GM12878 (cell line): ENCODE data around the gene SRBD1. TPM values are rescaled to one million over a fixed set of nuclear protein-coding genes. Genes with fewer than 3 reads are reported as not detected.

Experiments used
- ATAC-seq: fragments of 200-7000 bp; cut with Tn5 transposase; 3 replicates; pipeline ENCODE4 v1.9.1; 2020; ENCODE audit warnings: mild to moderate bottlenecking, moderate library complexity
- BruUV-seq: library from RNA; stranded (reverse); fragments of 400-500 nt; replicated peaks from 2 replicates; lab custom pipeline; 2021; lab: Mats Ljungman, UMichigan
- CTCF ChIA-PET: fragments of 300-600 bp; sonication (Branson Sonifier 250); formaldehyde crosslinking; extraction: SDS; loops from one replicate; lab custom pipeline; 2021; ENCODE audit warnings: inconsistent platforms; lab: Yijun Ruan, JAX
- POLR2A ChIA-PET: fragments of 350-600 bp; formaldehyde crosslinking; extraction: SDS; loops from one replicate; lab custom pipeline; 2021; ENCODE audit warnings: inconsistent platforms; lab: Charles Lee
- RAD21 ChIA-PET: fragments of 300-600 bp; sonication (Branson Sonifier 250); formaldehyde crosslinking; loops from one replicate; lab custom pipeline; 2023; ENCODE audit warnings: antibody characterized with exemption; ENCODE audit not compliant: unreplicated experiment; lab: Charles Lee
- SMC1A ChIA-PET: fragments of 300-600 bp; sonication (Branson Sonifier 250); formaldehyde crosslinking; loops from one replicate; lab custom pipeline; 2023; ENCODE audit not compliant: unreplicated experiment, uncharacterized antibody; lab: Charles Lee
- DNase-seq: peaks from one replicate; pipeline ENCODE4 v3.0.0-alpha.2; 2011; ENCODE audit warnings: low read depth, low spot score
- FAIRE-seq: peaks from 3 replicates; lab custom pipeline; 2011; peaks lifted over from hg19 to GRCh38; lab: Jason Lieb, UNC
- H2AFZ ChIP-seq: 2 replicates; pipeline ENCODE4 v1.6.0; 2011; ENCODE audit warnings: low read depth, low read length, control low read depth; ENCODE audit not compliant: control insufficient read depth
- H3K27ac ChIP-seq: 2 replicates; pipeline ENCODE4 v1.5.1; 2011; ENCODE audit warnings: control low read depth; ENCODE audit not compliant: control insufficient read depth, insufficient read depth
- H3K27me3 ChIP-seq, 2 experiments: replicated peaks in 1 of 2; 2 replicates each; pipeline versions ENCODE4 v1.6.0 to v1.6.1; 2011; ENCODE audit warnings: low read length in 1 of 2; ENCODE audit not compliant: control insufficient read depth in 2 of 2, insufficient read depth in 2 of 2
- H3K36me3 ChIP-seq, 2 experiments: 2 replicates each; pipeline ENCODE4 v1.5.1; 2011; ENCODE audit warnings: low read length in 1 of 2; ENCODE audit not compliant: control insufficient read depth in 2 of 2, insufficient read depth in 2 of 2
- H3K4me1 ChIP-seq: 2 replicates; pipeline ENCODE4 v1.6.1; 2011; ENCODE audit warnings: mild to moderate bottlenecking, low read length, moderate library complexity, mixed read lengths; ENCODE audit not compliant: control insufficient read depth, insufficient read depth
- H3K4me2 ChIP-seq: 2 replicates; pipeline ENCODE4 v1.6.0; 2011; ENCODE audit warnings: control low read depth; ENCODE audit not compliant: control insufficient read depth, insufficient read depth
- H3K4me3 ChIP-seq: fragments of 200-600 bp; sonication (generic); 2 replicates; pipeline ENCODE4 v1.5.1; 2016
- H3K79me2 ChIP-seq: 2 replicates; pipeline ENCODE4 v1.6.0; 2011; ENCODE audit warnings: low read length; ENCODE audit not compliant: control insufficient read depth, insufficient read depth
- H3K9ac ChIP-seq: 2 replicates; pipeline ENCODE4 v1.8.0; 2011; ENCODE audit warnings: low read length, control low read depth, mixed read lengths; ENCODE audit not compliant: control insufficient read depth, insufficient read depth
- H3K9me3 ChIP-seq: replicated peaks from 3 replicates; pipeline ENCODE4 v1.5.1; 2011; ENCODE audit warnings: mild to moderate bottlenecking, low read length; ENCODE audit not compliant: control insufficient read depth, insufficient read depth
- H4K20me1 ChIP-seq: 2 replicates; pipeline ENCODE4 v1.6.0; 2011; ENCODE audit not compliant: control insufficient read depth, insufficient read depth
- BHLHE40 ChIP-seq, 2 experiments: fragments of 450-650 bp in 1 of 2; IDR thresholded peaks; 2 replicates each; pipeline ENCODE4 v1.6.1; 2011 to 2017; ENCODE audit warnings: low read depth in 2 of 2, borderline replicate concordance in 1 of 2, improper control_type of control experiment in 1 of 2, low read length in 1 of 2, mild to moderate bottlenecking in 1 of 2
- CHD1 ChIP-seq: IDR thresholded peaks from 2 replicates; pipeline ENCODE4 v1.6.1; 2012; ENCODE audit warnings: low read depth, low read length, improper control_type of control experiment
- EZH2 ChIP-seq: IDR thresholded peaks from 2 replicates; pipeline ENCODE4 v1.6.1; 2012; ENCODE audit warnings: low read depth, mild to moderate bottlenecking, control low read depth, inconsistent platforms, low read length, borderline replicate concordance; ENCODE audit not compliant: control insufficient read depth
- HCFC1 ChIP-seq: fragments of 150-350 bp; IDR thresholded peaks from 2 replicates; pipeline ENCODE4 v1.6.1; 2014; ENCODE audit warnings: low read length
- HDAC6 ChIP-seq: fragments of 200-600 bp; sonication (generic); IDR thresholded peaks from one replicate; pipeline ENCODE4 v1.8.0; 2017; ENCODE audit warnings: antibody characterized with exemption; ENCODE audit not compliant: unreplicated experiment
- LARP7 ChIP-seq: fragments of 450-650 bp; IDR thresholded peaks from 2 replicates; pipeline ENCODE4 v1.6.1; 2017; ENCODE audit warnings: mild to moderate bottlenecking
- NFXL1 ChIP-seq: fragments of 450-650 bp; IDR thresholded peaks from 2 replicates; pipeline ENCODE4 v1.6.1; 2017; ENCODE audit warnings: antibody characterized with exemption, mild to moderate bottlenecking, borderline replicate concordance
- NFYB ChIP-seq: IDR thresholded peaks from 2 replicates; pipeline ENCODE4 v1.6.1; 2011; ENCODE audit warnings: low read depth, mild to moderate bottlenecking, low read length, improper control_type of control experiment, moderate library complexity; ENCODE audit not compliant: insufficient read depth
- RBBP5 ChIP-seq: fragments of 200-600 bp; sonication (generic); conservative IDR thresholded peaks from 2 replicates; pipeline ENCODE4 v1.6.1; 2016
- RELB ChIP-seq: fragments of 450-650 bp; IDR thresholded peaks from 2 replicates; pipeline ENCODE4 v1.6.1; 2017; ENCODE audit warnings: low read depth, mild to moderate bottlenecking, moderate library complexity
- SIX5 ChIP-seq: IDR thresholded peaks from 2 replicates; pipeline ENCODE4 v1.6.1; 2011; ENCODE audit warnings: mild to moderate bottlenecking, low read depth, low read length, moderate library complexity; ENCODE audit not compliant: severe bottlenecking
- SMAD5 ChIP-seq: IDR thresholded peaks from 2 replicates; pipeline ENCODE4 v1.6.1; 2016; ENCODE audit warnings: antibody characterized with exemption, low read depth
- STAT1 ChIP-seq: fragments of 450-650 bp; conservative IDR thresholded peaks from 2 replicates; pipeline ENCODE4 v1.6.1; 2014; ENCODE audit warnings: antibody characterized with exemption, mild to moderate bottlenecking
- SUZ12 ChIP-seq: fragments of 200-600 bp; sonication (generic); IDR thresholded peaks from one replicate; pipeline ENCODE4 v1.6.1; 2018; ENCODE audit warnings: antibody characterized with exemption, mild to moderate bottlenecking; ENCODE audit not compliant: unreplicated experiment
- USF2 ChIP-seq: IDR thresholded peaks from 2 replicates; pipeline ENCODE4 v1.6.1; 2011; ENCODE audit warnings: low read depth, low read length, improper control_type of control experiment, borderline replicate concordance
- YBX1 ChIP-seq: fragments of 450-650 bp; IDR thresholded peaks from 2 replicates; pipeline ENCODE4 v1.6.1; 2016; ENCODE audit warnings: antibody characterized with exemption
- ZNF207 ChIP-seq: fragments of 450-650 bp; IDR thresholded peaks from 2 replicates; pipeline ENCODE4 v1.6.1; 2014; ENCODE audit warnings: antibody characterized with exemption, mild to moderate bottlenecking, borderline replicate concordance
- WGBS: methylation state at CpG from one replicate; pipeline ENCODE4 v1.1.6; 2016; ENCODE audit warnings: low lambda C conversion rate; ENCODE audit not compliant: insufficient replicate concordance, insufficient coverage; ENCODE audit errors: missing lambda C conversion rate; 5-methylcytosine and 5-hydroxymethylcytosine counted together
- in situ Hi-C: fragments of 300-500 bp; cut with MboI; formaldehyde crosslinking; loops from 9 replicates; pipeline ENCODE4 v1.14.3; 2018; ENCODE audit warnings: mixed read lengths
- intact Hi-C: fragments of 100-400 bp; cut with micrococcal nuclease; formaldehyde crosslinking; loops from one replicate; pipeline ENCODE4 v1.14.2; 2022; ENCODE audit not compliant: unreplicated experiment
- polyA plus RNA-seq, 11 experiments: library from polyadenylated mRNA; depleted of rRNA in 4 of 11; unstranded in 6 of 11; stranded (reverse) in 5 of 11; fragments of >200 nt; fragmentation: Nextera tagmentation in 4 of 11; fragmentation: Illumina TruSeq in 1 of 11; extraction: Ambion mirVana in 4 of 11; extraction: Trizol in 1 of 11; gene quantifications; 1 replicate in 1 of 11; 2 replicates in 10 of 11; pipeline versions ENCODE4 v1.2.1 to v1.2.3, GENCODE V29; 2011 to 2016; ENCODE audit warnings: inconsistent platforms in 2 of 11, missing spikeins in 2 of 11, low read depth in 1 of 11
- total RNA-seq, 4 experiments: library from RNA; depleted of rRNA in 3 of 4; stranded (reverse); fragments of >200 nt in 3 of 4; fragmentation: Illumina TruSeq in 1 of 4; extraction: Trizol in 1 of 4; gene quantifications; 2 replicates each; pipeline versions ENCODE4 v1.2.1 to v1.2.3, GENCODE V29; 2013 to 2021
- TF ChIP-seq, protein P1 (sequence below): fragments of 450-650 bp; IDR thresholded peaks from 2 replicates; pipeline ENCODE4 v1.6.1; 2018; ENCODE audit warnings: mild to moderate bottlenecking, low read depth, moderate library complexity; ENCODE audit not compliant: partially characterized antibody
- TF ChIP-seq, protein P2 (sequence below): IDR thresholded peaks from 2 replicates; pipeline ENCODE4 v1.6.1; 2012; ENCODE audit warnings: low read length, inconsistent platforms

Gene SRBD1
- total and polyA plus RNA-seq, 10 of the 15 experiments (the other 5 are each of a cell fraction or from before 2014, with no cell fraction given): 9.7 to 33.1 (median 20.1) TPM

DNA sequence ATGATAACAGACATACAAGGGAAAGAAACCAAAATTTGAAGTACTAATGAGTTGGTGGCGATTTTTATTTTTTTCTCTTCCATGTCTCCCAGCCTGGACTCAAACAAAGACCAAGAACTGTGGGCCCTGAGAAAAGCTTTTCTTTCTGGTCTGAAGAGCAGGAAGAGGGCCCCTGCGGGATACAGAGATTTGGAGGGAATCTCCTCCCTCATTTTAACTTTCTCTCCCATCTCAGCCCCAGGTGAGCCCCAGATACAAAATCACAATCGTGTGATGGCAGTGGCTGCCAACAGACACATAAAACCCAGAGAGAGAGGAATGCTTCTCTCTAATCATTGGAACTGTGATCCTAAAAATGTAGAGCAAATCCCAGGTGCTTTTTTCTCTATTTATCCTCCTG is 20.9 kb upstream of the SRBD1 start:
- DNase-seq (no peak), ATAC-seq (no peak), FAIRE-seq (no peak)
- 9% methylated on average over 3 of the region's 3 CpGs for WGBS
- Histone ChIP-seq H2AFZ (no peak overlapping the region), H3K9ac (no peak overlapping the region), H3K27ac (no peak overlapping the region), H3K4me3 (no peak overlapping the region), H3K4me2 (no peak overlapping the region), H3K36me3 (no peaks in the 10 kb centered on the region), H3K79me2 (no peaks in the 10 kb centered on the region), H3K4me1 (no peaks in the 10 kb centered on the region), H3K9me3 (no peaks in the 10 kb centered on the region), H3K27me3 (peaks cover 0 to 3% of the 10 kb centered on the region in 2 experiments; a peak in 1 of 4 replicates), H4K20me1 (0 out of 2 replicates have a peak, but pooled peaks cover 2% of the 10 kb centered on the region)
- BruUV-seq: no TSS peak
- TF ChIP-seq ZNF207 (no peak), NFXL1 (no peak), YBX1 (no peak), LARP7 (no peak), NFYB (no peak), SMAD5 (no peak), STAT1 (no peak), BHLHE40 (IDR thresholded peaks at IDR 0.05; ENCODE audit: borderline replicate concordance in 1 of 2, low read depth in 2 of 2, low read length in 1 of 2) (no peak), HCFC1 (no peak), RELB (no peak), HDAC6 (no peak), EZH2 (no peak), USF2 (no peak), SUZ12 (no peak), SIX5 (no peak), CHD1 (no peak), RBBP5 (no peak)
- TF ChIP-seq, protein P1, sequence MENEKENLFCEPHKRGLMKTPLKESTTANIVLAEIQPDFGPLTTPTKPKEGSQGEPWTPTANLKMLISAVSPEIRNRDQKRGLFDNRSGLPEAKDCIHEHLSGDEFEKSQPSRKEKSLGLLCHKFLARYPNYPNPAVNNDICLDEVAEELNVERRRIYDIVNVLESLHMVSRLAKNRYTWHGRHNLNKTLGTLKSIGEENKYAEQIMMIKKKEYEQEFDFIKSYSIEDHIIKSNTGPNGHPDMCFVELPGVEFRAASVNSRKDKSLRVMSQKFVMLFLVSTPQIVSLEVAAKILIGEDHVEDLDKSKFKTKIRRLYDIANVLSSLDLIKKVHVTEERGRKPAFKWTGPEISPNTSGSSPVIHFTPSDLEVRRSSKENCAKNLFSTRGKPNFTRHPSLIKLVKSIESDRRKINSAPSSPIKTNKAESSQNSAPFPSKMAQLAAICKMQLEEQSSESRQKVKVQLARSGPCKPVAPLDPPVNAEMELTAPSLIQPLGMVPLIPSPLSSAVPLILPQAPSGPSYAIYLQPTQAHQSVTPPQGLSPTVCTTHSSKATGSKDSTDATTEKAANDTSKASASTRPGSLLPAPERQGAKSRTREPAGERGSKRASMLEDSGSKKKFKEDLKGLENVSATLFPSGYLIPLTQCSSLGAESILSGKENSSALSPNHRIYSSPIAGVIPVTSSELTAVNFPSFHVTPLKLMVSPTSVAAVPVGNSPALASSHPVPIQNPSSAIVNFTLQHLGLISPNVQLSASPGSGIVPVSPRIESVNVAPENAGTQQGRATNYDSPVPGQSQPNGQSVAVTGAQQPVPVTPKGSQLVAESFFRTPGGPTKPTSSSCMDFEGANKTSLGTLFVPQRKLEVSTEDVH: no peak
- TF ChIP-seq, protein P2, sequence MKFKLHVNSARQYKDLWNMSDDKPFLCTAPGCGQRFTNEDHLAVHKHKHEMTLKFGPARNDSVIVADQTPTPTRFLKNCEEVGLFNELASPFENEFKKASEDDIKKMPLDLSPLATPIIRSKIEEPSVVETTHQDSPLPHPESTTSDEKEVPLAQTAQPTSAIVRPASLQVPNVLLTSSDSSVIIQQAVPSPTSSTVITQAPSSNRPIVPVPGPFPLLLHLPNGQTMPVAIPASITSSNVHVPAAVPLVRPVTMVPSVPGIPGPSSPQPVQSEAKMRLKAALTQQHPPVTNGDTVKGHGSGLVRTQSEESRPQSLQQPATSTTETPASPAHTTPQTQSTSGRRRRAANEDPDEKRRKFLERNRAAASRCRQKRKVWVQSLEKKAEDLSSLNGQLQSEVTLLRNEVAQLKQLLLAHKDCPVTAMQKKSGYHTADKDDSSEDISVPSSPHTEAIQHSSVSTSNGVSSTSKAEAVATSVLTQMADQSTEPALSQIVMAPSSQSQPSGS: no peak
- ChIA-PET POLR2A (no interaction called here), SMC1A (no interaction called here), RAD21 (no interaction called here), CTCF (interaction anchor here (0.9 kb wide), 1 partner anchor 48 kb away, joined by 3 read pairs; no protein-coding TSS in a partner anchor)
- intact Hi-C loops (loop anchor here (10.0 kb wide), 1 partner anchor 823 kb away; no protein-coding TSS in a partner anchor), in situ Hi-C loops (loop anchor here (10.0 to 25.0 kb wide), 2 partner anchors 647 to 730 kb away; no protein-coding TSS in a partner anchor)
